WI38 (cell line): Measurements from ENCODE around the gene HKDC1.

Experiments
- H3K4me3 ChIP-seq: 2 replicates; pipeline ENCODE4 v1.5.1; 2011; ENCODE audit warnings: low read depth, mild to moderate bottlenecking, control low read depth, low read length
- CTCF ChIP-seq: IDR thresholded peaks from 2 replicates; pipeline ENCODE4 v1.5.1; 2012; ENCODE audit warnings: low read depth, mild to moderate bottlenecking, control low read depth, low read length

The HKDC1 gene

DNA sequence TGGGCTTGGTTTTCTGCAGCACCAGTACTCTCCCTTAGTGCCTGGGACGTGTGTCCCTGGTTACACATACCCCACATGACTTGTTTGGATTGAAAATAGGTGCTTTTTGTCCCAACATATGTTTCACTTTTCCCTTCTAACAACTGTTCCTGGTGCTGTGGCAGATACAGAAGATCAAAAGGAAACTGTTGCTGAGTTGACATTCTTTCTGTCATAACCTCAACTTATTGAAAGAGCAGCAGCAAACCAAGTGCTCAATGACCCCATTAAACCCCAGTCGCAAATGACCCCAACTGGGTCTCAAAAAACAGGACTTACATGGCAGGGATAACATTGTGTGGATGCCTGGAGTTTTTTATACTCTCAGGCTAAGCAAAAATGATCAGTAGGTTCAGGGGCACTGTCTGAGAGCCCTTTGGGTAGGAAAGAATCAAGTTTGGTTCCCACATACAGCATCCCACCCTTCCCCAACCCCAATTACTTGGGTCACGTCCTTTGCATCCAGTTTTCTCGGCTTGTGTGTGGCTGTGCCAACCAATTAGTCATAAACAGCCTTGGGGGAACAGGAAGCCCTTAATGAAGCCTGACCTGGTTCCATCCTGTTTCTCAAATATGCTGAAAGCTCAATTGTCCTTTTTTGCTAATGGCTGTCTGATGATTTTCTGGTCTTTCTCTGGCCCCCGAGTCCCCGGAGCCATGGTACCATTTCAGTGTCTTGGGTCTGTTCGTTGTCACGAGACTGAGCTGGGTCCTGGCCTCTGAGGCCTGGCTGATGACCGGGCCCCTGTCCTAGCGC lies 4.9 kb downstream of the HKDC1 start:
- TF ChIP-seq CTCF, result no peak
- H3K4me3 ChIP-seq, result no peak overlapping the region

DNA sequence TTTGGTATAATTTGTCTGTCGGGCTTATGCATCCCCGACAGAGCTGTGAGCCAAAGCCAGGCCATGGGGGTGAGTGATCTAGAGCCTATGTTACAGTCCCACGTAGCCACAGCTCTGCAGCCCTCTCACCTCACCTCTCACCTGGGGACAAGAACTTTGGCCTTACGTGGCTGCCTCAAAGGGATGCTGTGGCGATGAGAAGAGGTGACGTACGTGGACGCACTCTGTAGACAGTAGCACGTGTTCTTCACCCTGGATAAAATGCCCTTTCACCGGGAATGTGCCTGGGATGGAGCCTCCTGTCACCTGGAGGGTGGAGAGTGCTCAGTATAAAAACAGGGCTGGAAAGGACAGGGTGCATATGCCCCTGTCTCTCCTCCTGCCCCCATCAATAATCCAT lies 5.5 kb downstream of the HKDC1 start:
- H3K4me3 ChIP-seq, result no peak overlapping the region
- no peak for TF ChIP-seq CTCF

DNA sequence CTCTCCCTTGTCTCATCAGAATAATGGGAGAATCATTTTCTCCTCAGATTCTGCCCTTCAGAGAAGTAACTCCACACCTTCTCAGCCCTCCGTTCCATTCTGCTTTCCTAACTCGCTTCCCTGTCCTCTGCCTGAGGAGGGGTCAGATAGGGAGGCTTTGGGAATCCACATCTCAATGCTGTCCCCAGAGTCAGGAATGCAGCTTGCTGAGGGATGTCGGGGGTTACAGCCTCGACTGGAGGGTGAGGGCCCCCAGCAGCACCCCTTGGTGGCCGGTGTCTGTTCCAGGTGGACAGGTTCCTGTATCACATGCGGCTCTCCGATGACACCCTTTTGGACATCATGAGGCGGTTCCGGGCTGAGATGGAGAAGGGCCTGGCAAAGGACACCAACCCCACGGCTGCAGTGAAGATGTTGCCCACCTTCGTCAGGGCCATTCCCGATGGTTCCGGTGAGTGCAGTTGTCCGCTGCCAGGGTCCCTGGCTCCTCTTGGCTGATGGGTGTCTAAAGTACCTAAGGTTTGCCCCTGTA lies 6.9 kb downstream of the HKDC1 start:
- H3K4me3 ChIP-seq, result no peak overlapping the region
- TF ChIP-seq CTCF, result no peak

DNA sequence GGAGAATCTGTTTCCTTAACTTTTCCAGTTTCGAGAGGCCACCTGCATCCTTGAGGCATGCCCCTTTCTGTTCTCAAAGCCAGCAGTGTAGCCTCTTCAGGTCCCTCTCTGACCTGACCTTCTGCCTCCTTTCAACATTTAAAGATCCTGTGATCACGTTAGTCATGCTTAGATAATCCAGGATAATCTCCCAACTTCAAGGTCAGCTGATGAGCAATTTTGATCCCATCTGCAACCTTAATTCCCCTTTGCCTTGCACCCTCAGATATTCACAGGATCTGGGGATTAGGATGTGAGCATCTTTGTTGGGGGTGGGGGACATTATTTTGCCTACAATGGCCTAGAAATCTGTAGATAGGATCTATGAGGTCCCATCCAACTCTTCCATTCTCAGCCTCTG lies 8.0 kb downstream of the HKDC1 start:
- TF ChIP-seq CTCF, result no peak

DNA sequence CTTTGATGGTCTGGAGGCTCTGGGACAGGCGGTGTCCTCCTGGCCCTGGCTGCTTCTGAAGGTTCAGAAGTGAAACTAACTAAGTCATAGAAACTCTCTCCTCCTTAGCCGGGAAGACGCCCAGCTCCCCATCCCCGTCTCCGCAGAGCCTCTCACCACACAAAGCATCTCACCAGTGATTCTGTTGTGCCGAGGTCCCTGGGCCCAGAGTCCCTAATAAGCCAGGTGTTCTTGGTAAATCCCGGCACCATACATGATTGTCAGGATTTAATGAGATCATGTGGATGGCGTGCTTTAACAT lies 9.4 kb downstream of the HKDC1 start:
- H3K4me3 ChIP-seq, result no peak overlapping the region
- TF ChIP-seq CTCF, result no peak

More for the DNA sequence above, 8.0 kb downstream of the HKDC1 start:
- no peak overlapping the region for H3K4me3 ChIP-seq

DNA sequence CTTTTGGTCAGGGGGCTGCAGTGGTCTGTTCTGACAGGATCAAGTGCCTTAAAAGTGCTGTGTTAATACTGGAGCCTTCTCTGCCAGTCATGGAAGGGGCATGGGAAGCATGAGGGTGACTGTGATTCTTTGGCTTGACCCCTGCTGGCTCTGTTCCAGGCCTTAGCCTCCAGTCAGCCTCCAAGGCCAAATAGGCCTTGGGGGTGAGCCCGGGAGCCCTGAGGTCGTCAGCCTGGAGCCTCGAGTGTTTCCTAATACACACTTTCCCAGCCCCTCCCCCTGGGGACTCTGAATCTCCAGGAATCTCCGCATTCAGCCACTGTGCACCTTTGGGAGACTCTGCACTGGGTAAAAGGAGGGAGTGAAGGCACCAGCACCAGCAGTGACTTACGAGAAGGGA lies 10.0 kb downstream of the HKDC1 start:
- TF ChIP-seq CTCF, result no peak

GRCh38 chr10:69232252-69232651 lies 12.1 kb downstream of the HKDC1 start:
- TF ChIP-seq CTCF, result no peak
- no peak overlapping the region for H3K4me3 ChIP-seq

More for the DNA sequence above, 10.0 kb downstream of the HKDC1 start:
- H3K4me3 ChIP-seq, result no peak overlapping the region
